HepG2 (cell line): Measurements from ENCODE around the gene C14orf93. TPM values are rescaled to one million over a fixed set of nuclear protein-coding genes. Genes with fewer than 3 reads are reported as not detected.

Experiments
- CSRNP1 ChIP-seq: sonication (generic); formaldehyde crosslinking; IDR thresholded peaks from 2 replicates; pipeline ENCODE4 v1.8.1; 2023; ENCODE audit warnings: mild to moderate bottlenecking, missing genetic modification reagents
- ELF3 ChIP-seq: IDR thresholded peaks from 2 replicates; pipeline ENCODE4 v1.6.1; 2016; ENCODE audit warnings: missing genetic modification reagents, missing compliant biosample characterization
- GLI4 ChIP-seq: sonication (generic); formaldehyde crosslinking; IDR thresholded peaks from 2 replicates; pipeline ENCODE4 v1.5.1; 2020; ENCODE audit warnings: missing genetic modification reagents, mild to moderate bottlenecking, moderate library complexity, borderline replicate concordance
- HIVEP1 ChIP-seq: sonication (generic); formaldehyde crosslinking; IDR thresholded peaks from 2 replicates; pipeline ENCODE4 v1.4.0; 2020; ENCODE audit warnings: mild to moderate bottlenecking, missing genetic modification reagents
- IKZF4 ChIP-seq: sonication (generic); formaldehyde crosslinking; IDR thresholded peaks from 2 replicates; pipeline ENCODE4 v1.5.1; 2020; ENCODE audit warnings: borderline replicate concordance, mild to moderate bottlenecking, low read depth, missing genetic modification reagents; ENCODE audit errors: not compliant biosample characterization
- ISL2 ChIP-seq: sonication (generic); formaldehyde crosslinking; IDR thresholded peaks from 2 replicates; pipeline ENCODE4 v1.5.0; 2020; ENCODE audit warnings: missing genetic modification reagents
- PAXIP1 ChIP-seq: sonication (generic); formaldehyde crosslinking; conservative IDR thresholded peaks from 2 replicates; pipeline ENCODE4 v1.4.0; 2020; ENCODE audit warnings: mild to moderate bottlenecking, missing genetic modification reagents, moderate library complexity
- PBX3 ChIP-seq: sonication (generic); formaldehyde crosslinking; IDR thresholded peaks from 2 replicates; pipeline ENCODE4 v1.8.1; 2023; ENCODE audit warnings: missing genetic modification reagents, inconsistent platforms, borderline replicate concordance
- POGZ ChIP-seq: sonication (generic); formaldehyde crosslinking; IDR thresholded peaks from 2 replicates; pipeline ENCODE4 v1.4.0; 2020; ENCODE audit warnings: mild to moderate bottlenecking, missing genetic modification reagents
- RXRA ChIP-seq: sonication (generic); formaldehyde crosslinking; IDR thresholded peaks from 2 replicates; pipeline ENCODE4 v1.5.1; 2020; ENCODE audit warnings: missing genetic modification reagents
- TAF1 ChIP-seq: sonication (generic); formaldehyde crosslinking; IDR thresholded peaks from 2 replicates; pipeline ENCODE4 v1.4.0; 2020; ENCODE audit warnings: missing genetic modification reagents
- TCF7 ChIP-seq: sonication (generic); IDR thresholded peaks from 2 replicates; pipeline ENCODE4 v1.6.1; 2016; ENCODE audit warnings: antibody characterized with exemption, low read depth
- ZKSCAN5 ChIP-seq: sonication (generic); formaldehyde crosslinking; IDR thresholded peaks from 2 replicates; pipeline ENCODE4 v1.5.1; 2020; ENCODE audit warnings: mild to moderate bottlenecking, missing genetic modification reagents
- ZNF292 ChIP-seq: sonication (generic); formaldehyde crosslinking; IDR thresholded peaks from 2 replicates; pipeline ENCODE4 v1.8.1; 2022; ENCODE audit warnings: mild to moderate bottlenecking, low read depth, missing genetic modification reagents, borderline replicate concordance
- ZNF615 ChIP-seq: sonication (generic); formaldehyde crosslinking; IDR thresholded peaks from 2 replicates; pipeline ENCODE4 v1.5.0; 2020; ENCODE audit warnings: mild to moderate bottlenecking, missing genetic modification reagents, borderline replicate concordance
- ZNF775 ChIP-seq: sonication (generic); formaldehyde crosslinking; IDR thresholded peaks from 2 replicates; pipeline ENCODE4 v1.4.0; 2020; ENCODE audit warnings: missing genetic modification reagents, mild to moderate bottlenecking, moderate library complexity, borderline replicate concordance
- polyA plus RNA-seq, 8 experiments: library from polyadenylated mRNA; depleted of rRNA in 3 of 8; stranded (reverse) in 7 of 8; unstranded in 1 of 8; fragments of >200 nt; fragmentation: Illumina TruSeq in 4 of 8; extraction: Trizol in 4 of 8; gene quantifications; 2 replicates each; pipeline versions ENCODE4 v1.2.1 to v1.2.3, GENCODE V29; 2011 to 2016; ENCODE audit warnings: low read depth in 4 of 8, missing spikeins in 1 of 8, mixed read lengths in 1 of 8; ENCODE audit not compliant: insufficient read depth in 1 of 8
- total RNA-seq, 5 experiments: library from RNA; depleted of rRNA; stranded (reverse); fragments of >200 nt; fragmentation: Illumina TruSeq; extraction: Trizol; gene quantifications; 2 replicates each; pipeline ENCODE4 v1.2.3, GENCODE V29; 2016; ENCODE audit warnings: low read depth in 1 of 5
- TF ChIP-seq, protein P1 (sequence below): sonication (generic); formaldehyde crosslinking; IDR thresholded peaks from 2 replicates; pipeline ENCODE4 v1.5.1; 2020; ENCODE audit warnings: mild to moderate bottlenecking, moderate library complexity, missing genetic modification reagents
- TF ChIP-seq, protein P2 (sequence below): sonication (generic); formaldehyde crosslinking; IDR thresholded peaks from 2 replicates; pipeline ENCODE4 v1.4.0; 2020; ENCODE audit warnings: mild to moderate bottlenecking, missing genetic modification reagents, borderline replicate concordance

C14orf93 gene
- total and polyA plus RNA-seq, 2 of the 13 experiments (the other 11 are each of a cell fraction or from before 2014, with no cell fraction given): 11.4 to 22.5 TPM

GRCh38 chr14:23056145-23056955 is 46.4 kb upstream of the C14orf93 start (continued):
- TF ChIP-seq IKZF4 (CRISPR knock-in tag): no peak
- no peak; the same call in 1 of the 2 replicates for TF ChIP-seq PAXIP1 (CRISPR knock-in tag)
- TF ChIP-seq ISL2 (CRISPR knock-in tag): no peak
- 0 out of 2 replicates have a peak, but pooled peaks have one; percentile 55 for TF ChIP-seq ZKSCAN5 (CRISPR knock-in tag)
- TF ChIP-seq PBX3 (CRISPR knock-in tag): no peak
- peak; percentile 39; the same call in 1 of the 2 replicates for TF ChIP-seq RXRA (CRISPR knock-in tag)
- no peak for TF ChIP-seq POGZ (CRISPR knock-in tag)
- TF ChIP-seq ZNF292 (CRISPR knock-in tag): no peak
- TF ChIP-seq ZNF775 (CRISPR knock-in tag): no peak
- TF ChIP-seq HIVEP1 (CRISPR knock-in tag): no peak
- TF ChIP-seq TAF1 (CRISPR knock-in tag): peak; percentile 44; the same call in 1 of the 2 replicates
- TF ChIP-seq, protein P1, sequence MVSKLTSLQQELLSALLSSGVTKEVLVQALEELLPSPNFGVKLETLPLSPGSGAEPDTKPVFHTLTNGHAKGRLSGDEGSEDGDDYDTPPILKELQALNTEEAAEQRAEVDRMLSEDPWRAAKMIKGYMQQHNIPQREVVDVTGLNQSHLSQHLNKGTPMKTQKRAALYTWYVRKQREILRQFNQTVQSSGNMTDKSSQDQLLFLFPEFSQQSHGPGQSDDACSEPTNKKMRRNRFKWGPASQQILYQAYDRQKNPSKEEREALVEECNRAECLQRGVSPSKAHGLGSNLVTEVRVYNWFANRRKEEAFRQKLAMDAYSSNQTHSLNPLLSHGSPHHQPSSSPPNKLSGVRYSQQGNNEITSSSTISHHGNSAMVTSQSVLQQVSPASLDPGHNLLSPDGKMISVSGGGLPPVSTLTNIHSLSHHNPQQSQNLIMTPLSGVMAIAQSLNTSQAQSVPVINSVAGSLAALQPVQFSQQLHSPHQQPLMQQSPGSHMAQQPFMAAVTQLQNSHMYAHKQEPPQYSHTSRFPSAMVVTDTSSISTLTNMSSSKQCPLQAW: peak; percentile 81
- no peak for TF ChIP-seq CSRNP1 (CRISPR knock-in tag)
- TF ChIP-seq ZNF615: peak; percentile 29; the same call in 1 of the 2 replicates
- TF ChIP-seq TCF7: no peak
- peak; percentile 42; the same call in 1 of the 2 replicates for TF ChIP-seq ELF3
- TF ChIP-seq GLI4 (CRISPR knock-in tag): no peak; the same call in 1 of the 2 replicates
- TF ChIP-seq, protein P2, sequence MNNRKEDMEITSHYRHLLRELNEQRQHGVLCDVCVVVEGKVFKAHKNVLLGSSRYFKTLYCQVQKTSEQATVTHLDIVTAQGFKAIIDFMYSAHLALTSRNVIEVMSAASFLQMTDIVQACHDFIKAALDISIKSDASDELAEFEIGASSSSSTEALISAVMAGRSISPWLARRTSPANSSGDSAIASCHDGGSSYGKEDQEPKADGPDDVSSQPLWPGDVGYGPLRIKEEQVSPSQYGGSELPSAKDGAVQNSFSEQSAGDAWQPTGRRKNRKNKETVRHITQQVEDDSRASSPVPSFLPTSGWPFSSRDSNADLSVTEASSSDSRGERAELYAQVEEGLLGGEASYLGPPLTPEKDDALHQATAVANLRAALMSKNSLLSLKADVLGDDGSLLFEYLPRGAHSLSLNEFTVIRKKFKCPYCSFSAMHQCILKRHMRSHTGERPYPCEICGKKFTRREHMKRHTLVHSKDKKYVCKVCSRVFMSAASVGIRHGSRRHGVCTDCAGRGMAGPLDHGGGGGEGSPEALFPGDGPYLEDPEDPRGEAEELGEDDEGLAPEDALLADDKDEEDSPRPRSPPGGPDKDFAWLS (CRISPR knock-in tag): no peak; the same call in 1 of the 2 replicates
